ENCODE measurements around the gene GLE1. TPM values are rescaled to one million over a fixed set of nuclear protein-coding genes. Genes with fewer than 3 reads are reported as not detected.

The GLE1 gene
- total RNA-seq, 1 experiment from 2014 or later, result 19.0 TPM

DNA sequence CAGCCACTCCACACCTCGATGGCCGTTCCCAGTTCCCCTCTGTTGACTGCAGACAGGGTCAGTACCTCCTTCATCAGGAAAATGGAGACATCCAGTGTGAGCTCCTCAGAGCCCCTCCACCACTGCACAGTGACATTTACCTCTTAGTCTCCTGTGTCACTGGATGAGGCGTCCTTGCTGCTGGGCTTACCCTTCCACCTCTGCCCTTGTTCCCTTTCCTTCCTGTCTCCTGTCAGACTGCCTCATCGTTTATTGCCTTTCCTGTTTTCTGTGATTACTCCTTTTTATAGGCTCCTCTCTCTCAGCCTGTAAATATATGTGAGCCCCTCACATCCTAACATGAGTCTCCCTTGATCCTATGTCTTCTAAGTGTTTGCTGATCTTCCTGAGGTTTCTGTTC, 24.7 kb downstream of the GLE1 start:
- Histone ChIP-seq H3K9me3 (ENCODE audit: control insufficient read depth, low read depth, low read length) (no peaks in the 10 kb centered on the region), H4K8ac (replicated peaks; ENCODE audit: insufficient read length, low read depth, low read length) (no peak overlapping the region), H2AK5ac (ENCODE audit: insufficient read length, low read length) (no peak overlapping the region), H3K56ac (ENCODE audit: insufficient read length, low read depth, low read length) (no peak overlapping the region), H3K23me2 (ENCODE audit: insufficient read length, low read depth, low read length, poor library complexity, severe bottlenecking) (no peaks in the 10 kb centered on the region), H3K9ac (ENCODE audit: extremely low read depth, insufficient read length, low read length) (no peak overlapping the region), H3K27me3 (ENCODE audit: insufficient read depth, low read length) (no peaks in the 10 kb centered on the region), H4K5ac (ENCODE audit: insufficient read length, low read depth, low read length) (no peak overlapping the region), H3K4ac (ENCODE audit: low read depth, low read length) (no peak overlapping the region), H3K79me1 (ENCODE audit: insufficient read depth, low read depth, low read length, poor library complexity, severe bottlenecking) (no peaks in the 10 kb centered on the region), H2BK120ac (ENCODE audit: low read depth, low read length, poor library complexity, severe bottlenecking) (no peak overlapping the region), H3K14ac (ENCODE audit: insufficient read depth, low read length) (no peak overlapping the region), H4K20me1 (ENCODE audit: control insufficient read depth, insufficient read depth, insufficient read length) (no peaks in the 10 kb centered on the region), H2BK5ac (ENCODE audit: insufficient read length, low read length) (no peak overlapping the region), H3K79me2 (ENCODE audit: insufficient read depth, low read length) (no peaks in the 10 kb centered on the region), H3T11ph (ENCODE audit: low read length) (no peak overlapping the region), H4K91ac (ENCODE audit: insufficient read length, low read depth, low read length) (no peak overlapping the region), H3K18ac (ENCODE audit: insufficient read length, low read depth, low read length) (no peak overlapping the region), H2AFZ (ENCODE audit: low read length) (no peak overlapping the region), H3K23ac (ENCODE audit: insufficient read length, low read depth, low read length) (no peak overlapping the region), H3K27ac (ENCODE audit: insufficient read length, low read depth, low read length) (no peak overlapping the region), H2BK15ac (ENCODE audit: low read depth, low read length) (no peak overlapping the region), H2BK12ac (ENCODE audit: insufficient read length, low read depth, low read length) (no peak overlapping the region), H2BK20ac (ENCODE audit: low read depth, low read length, poor library complexity, severe bottlenecking) (no peak overlapping the region), H3K4me1 (ENCODE audit: insufficient read depth, low read length) (no peaks in the 10 kb centered on the region), H3K4me2 (ENCODE audit: insufficient read depth, insufficient read length, low read length) (no peak overlapping the region)
- Mint-ChIP-seq H3K4me1 (no peaks in the 10 kb centered on the region), H3K9me3 (no peaks in the 10 kb centered on the region), H3K36me3 (ENCODE audit: insufficient read depth in 1 of 3, low read depth in 3 of 3) (peaks cover 8 to 57% (median 40%) of the 10 kb centered on the region in 3 experiments; a peak in 6 of 7 replicates), H3K27me3 (ENCODE audit: low read depth) (no peaks in the 10 kb centered on the region), H3K27ac (peak overlapping the region in 1 of 3 experiments; percentile 70; a peak in 1 of 7 replicates), H3K4me3 (no peak overlapping the region)
- no peak for DNase-seq
- TF ChIP-seq, protein P1, sequence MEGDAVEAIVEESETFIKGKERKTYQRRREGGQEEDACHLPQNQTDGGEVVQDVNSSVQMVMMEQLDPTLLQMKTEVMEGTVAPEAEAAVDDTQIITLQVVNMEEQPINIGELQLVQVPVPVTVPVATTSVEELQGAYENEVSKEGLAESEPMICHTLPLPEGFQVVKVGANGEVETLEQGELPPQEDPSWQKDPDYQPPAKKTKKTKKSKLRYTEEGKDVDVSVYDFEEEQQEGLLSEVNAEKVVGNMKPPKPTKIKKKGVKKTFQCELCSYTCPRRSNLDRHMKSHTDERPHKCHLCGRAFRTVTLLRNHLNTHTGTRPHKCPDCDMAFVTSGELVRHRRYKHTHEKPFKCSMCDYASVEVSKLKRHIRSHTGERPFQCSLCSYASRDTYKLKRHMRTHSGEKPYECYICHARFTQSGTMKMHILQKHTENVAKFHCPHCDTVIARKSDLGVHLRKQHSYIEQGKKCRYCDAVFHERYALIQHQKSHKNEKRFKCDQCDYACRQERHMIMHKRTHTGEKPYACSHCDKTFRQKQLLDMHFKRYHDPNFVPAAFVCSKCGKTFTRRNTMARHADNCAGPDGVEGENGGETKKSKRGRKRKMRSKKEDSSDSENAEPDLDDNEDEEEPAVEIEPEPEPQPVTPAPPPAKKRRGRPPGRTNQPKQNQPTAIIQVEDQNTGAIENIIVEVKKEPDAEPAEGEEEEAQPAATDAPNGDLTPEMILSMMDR (conservative IDR thresholded peaks at IDR 0.05), result no peak
- WGBS (ENCODE audit: extremely low coverage, insufficient read length, low lambda C conversion rate), result no CpG with 5 or more reads among the region's 4 CpGs

All from H9 (cell line).